HG02678 (cell line): ENCODE measurements around the gene WWC1.

Source experiments
- ATAC-seq: cut with Tn5 transposase; IDR thresholded peaks from one replicate; pipeline ENCODE4 v1.9.1; 2021; ENCODE audit warnings: mild to moderate bottlenecking, moderate library complexity; ENCODE audit not compliant: unreplicated experiment

The WWC1 gene

DNA sequence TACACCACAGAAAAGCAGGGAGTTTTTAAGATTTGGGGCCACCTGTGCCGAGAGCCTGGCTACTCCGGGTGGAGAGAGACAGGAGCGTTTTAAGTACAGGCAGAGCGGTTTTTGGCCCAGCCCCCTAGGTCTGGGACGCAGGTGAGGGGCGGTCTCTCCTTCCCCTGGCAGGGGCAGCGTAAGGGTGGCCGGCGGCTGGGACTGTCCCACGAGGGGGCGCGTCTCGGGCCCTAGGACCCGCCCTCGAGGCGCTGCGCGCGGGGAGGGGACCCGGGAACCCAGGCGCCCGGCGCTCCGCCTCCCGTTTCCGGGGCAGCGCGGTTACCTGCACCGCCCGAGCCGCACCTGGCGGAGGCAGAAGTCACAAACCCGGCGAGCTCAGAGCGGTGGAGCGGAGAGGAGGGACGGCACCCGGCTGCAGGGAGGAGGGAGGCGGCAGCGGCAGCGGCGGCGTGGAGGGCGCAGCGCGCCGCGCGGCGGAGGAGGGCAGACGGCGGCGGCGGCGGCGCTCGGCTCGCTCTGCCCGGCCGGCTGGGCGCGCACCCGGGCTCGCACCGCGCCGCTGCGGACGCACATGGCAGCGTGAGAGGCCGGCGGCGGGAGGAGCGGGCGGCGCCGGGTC lies at the start of gene WWC1:
Gene WWC1 (plus strand): TSS at position 304 of the 622 bp plus-strand sequence. CDS start 508 bp downstream, outside the sequence.
- ATAC-seq, result peak; percentile 70

DNA sequence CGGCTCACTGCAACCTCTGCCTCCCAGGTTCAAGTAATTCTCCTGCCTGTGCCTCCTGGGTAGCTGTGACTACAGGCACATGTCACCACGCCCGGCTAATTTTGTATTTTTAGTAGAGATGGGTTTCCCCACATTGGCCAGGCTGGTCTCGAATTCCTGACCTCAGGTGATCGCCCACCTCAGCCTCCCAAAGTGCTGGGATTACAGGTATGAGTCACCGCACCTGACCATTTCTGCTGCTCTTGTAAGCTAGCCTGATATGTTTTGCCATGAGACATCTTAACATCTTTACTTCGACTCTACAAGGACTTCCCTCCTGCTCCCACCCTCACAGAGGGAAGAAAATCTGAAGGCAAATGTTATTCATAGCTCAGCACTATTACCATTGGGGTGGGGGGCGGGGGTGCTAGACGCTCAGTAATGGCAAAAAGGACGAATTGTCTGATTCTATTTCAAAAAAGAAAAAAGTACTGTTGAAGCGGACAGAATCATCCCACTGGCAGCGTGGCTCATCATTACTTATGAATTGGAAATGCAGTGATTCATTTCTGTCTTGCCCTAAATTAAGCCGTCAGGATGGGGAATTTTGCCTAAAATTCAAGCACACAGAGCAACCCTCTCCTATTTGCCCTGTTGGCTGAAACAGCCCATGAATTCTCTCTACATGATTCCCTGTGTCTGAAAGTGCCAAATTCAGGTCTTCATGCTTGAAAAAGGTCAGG lies 46.4 kb upstream of the WWC1 start:
- no peak for ATAC-seq

DNA sequence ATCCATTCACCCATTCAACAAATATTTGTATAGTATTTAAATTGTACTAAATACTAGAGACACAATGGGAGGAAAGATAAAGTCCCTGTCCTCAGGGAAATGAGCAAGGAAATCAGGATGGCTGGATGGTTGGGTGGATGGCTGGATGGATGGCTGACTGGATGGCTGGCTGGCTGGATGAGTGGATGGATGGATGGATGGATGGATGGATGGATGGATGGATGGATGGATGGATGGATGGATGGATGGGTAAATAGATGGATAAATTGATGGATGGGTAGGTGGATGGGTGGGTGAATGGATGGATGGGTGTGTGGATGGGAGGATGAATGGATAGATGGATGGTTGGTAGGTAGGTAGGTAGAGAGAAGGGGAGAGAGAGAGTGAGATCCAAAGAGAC lies 41.5 kb upstream of the WWC1 start:
- ATAC-seq, result no peak

DNA sequence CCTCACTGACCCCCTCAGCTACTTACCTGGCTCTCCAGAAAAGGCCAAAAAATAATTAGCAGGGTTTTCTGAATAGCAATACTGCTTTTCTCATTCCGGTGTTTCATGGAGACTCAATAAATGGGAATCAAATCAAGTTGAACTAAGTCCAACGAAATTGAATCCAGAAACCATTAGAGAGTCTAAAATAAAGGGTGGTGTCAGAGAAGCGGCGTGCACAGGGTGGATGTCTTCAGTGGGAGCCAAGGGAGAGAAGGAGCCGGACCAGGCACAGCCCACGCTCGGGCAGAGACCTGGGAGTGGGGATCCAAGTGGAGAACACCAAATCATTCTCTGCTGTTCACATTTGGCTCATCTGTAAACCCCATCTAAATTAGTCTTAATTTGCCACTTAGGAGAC lies 40.2 kb upstream of the WWC1 start:
- ATAC-seq, result no peak

DNA sequence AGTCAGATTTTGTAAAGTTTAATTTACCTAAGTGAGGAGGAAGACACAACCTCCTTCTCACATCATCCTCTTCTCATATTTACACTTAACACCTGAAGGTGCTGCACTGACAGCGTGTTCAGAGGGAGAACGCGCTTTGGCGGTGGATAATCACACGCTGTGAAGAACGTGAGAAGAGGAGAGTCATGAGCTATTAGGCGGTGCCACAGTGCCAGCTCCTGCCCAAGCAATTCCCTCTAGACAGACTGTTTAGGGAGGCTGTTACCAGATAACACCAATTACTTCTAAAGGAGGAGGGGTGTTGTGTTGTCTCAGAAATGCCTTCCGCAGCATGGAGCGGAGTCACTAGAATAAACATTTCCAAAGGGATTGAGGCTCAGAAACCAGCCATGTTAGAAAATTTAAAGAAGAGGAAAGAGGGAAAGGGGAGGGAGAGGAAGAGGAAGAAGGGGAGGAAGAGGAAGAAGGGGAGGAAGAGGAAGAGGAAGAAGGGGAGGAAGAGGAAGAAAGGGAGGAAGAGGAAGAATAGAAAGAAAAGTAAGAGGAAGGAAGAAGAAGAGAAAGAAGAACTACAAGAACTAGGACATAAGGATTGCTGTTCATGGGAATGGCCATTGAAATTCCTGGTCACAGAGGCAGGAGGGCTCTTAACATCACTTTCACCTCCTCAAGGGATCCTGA lies 37.3 kb upstream of the WWC1 start:
- ATAC-seq, result no peak

DNA sequence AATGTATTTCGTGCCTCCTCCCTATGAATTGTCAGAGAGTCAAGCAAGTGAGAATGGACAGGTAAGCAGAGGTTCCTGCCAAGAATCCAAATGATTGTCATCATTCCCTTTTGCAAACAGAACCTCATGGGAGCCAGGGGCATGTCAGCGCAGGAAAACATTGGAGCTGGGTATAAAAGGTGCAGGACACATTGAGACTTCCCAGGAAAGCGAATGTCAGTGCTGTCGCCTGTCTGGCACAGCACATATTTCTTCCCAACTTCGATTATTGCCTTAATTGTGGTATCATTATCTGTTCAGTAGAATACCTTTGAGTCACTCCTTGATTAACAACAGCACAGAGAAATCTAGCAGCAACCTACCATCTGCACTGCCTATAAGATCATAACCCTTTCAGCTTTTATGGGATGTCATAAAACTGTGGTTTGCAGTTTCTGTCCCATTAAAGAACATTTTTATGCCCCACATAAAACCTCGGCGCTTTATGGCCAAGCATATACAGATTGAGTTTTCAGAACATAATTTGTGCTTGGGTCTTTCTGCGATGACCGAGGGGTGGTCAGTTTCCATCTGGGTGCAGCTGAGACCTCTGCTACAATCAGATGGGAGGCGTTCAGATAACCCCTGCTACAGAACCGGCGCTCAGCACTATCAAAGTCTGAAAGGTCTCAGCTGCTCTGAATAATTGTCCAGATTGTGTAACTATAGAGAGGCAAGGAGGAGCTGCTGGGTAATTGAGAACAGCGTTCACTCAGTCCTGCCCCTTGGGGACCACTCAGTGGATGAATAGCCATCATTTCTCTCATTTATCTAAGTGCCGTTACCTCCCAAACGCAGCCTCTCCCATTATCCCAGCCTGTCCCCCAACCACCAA lies 30.9 kb upstream of the WWC1 start:
- ATAC-seq, result no peak

DNA sequence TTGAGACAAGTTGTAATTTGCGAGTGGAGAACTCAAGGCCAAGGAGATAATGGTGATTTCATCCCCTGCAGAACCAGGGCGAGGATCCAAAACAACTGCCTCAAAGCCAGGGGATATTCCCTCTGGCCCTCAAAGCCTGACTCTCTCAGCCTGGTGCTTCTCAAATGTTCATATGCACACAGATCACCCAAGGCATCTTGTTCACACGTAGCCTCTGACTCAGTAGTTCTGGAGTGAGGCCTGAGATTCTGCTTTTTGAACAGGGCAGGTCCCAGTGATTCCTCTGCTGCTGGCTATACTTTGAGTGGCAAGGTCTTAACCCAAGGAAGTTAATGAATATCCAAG lies 30.2 kb upstream of the WWC1 start:
- no peak for ATAC-seq

DNA sequence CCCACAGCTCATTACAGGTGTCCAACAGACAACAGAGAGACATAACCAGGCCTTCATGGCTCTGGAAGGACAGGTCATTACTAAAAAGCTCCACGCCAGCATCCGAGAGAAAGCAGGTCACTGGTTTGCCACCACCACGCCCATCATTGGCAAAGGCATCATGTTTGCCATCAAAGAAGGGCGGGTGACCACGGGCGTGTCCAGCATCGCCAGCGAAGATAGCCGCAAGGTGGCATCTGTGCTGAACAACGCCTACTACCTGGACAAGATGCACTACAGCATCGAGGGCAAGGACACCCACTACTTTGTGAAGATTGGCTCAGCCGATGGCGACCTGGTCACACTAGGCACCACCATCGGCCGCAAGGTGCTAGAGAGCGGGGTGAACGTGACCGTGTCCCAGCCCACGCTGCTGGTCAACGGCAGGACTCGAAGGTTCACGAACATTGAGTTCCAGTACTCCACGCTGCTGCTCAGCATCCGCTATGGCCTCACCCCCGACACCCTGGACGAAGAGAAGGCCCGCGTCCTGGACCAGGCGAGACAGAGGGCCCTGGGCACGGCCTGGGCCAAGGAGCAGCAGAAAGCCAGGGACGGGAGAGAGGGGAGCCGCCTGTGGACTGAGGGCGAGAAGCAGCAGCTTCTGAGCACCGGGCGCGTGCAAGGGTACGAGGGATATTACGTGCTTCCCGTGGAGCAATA lies 29.3 kb upstream of the WWC1 start:
- ATAC-seq, result no peak

DNA sequence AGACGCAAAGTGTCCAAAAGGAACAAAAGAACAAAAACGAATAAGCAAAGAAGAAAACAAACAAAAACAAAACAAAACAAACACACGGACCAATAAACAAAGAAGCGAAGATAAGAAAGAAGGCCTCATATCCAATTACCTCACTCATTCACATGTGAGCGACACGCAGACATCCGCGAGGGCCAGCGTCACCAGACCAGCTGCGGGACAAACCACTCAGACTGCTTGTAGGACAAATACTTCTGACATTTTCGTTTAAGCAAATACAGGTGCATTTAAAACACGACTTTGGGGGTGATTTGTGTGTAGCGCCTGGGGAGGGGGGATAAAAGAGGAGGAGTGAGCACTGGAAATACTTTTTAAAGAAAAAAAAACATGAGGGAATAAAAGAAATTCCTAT lies 28.3 kb upstream of the WWC1 start:
- no peak for ATAC-seq

DNA sequence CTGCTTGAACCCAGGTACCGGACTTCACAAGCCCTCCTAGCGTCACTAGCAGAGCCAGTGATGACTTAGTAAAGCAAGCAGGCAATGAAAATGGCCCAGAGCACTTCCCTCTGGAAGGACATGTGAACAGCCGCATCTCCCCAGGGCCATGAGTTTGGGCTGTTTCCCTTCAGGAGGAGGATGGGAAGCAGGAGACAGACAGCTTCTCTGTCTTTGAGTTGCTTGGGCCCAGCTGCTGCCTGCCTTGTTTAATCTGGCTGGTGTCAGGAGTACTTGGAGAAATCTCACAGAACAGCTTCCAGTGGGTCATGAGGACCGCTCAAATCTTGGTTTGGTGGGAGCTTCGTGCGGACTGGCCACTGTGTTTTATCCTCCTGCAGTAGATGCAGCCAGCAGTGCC lies 25.4 kb upstream of the WWC1 start:
- ATAC-seq, result no peak

DNA sequence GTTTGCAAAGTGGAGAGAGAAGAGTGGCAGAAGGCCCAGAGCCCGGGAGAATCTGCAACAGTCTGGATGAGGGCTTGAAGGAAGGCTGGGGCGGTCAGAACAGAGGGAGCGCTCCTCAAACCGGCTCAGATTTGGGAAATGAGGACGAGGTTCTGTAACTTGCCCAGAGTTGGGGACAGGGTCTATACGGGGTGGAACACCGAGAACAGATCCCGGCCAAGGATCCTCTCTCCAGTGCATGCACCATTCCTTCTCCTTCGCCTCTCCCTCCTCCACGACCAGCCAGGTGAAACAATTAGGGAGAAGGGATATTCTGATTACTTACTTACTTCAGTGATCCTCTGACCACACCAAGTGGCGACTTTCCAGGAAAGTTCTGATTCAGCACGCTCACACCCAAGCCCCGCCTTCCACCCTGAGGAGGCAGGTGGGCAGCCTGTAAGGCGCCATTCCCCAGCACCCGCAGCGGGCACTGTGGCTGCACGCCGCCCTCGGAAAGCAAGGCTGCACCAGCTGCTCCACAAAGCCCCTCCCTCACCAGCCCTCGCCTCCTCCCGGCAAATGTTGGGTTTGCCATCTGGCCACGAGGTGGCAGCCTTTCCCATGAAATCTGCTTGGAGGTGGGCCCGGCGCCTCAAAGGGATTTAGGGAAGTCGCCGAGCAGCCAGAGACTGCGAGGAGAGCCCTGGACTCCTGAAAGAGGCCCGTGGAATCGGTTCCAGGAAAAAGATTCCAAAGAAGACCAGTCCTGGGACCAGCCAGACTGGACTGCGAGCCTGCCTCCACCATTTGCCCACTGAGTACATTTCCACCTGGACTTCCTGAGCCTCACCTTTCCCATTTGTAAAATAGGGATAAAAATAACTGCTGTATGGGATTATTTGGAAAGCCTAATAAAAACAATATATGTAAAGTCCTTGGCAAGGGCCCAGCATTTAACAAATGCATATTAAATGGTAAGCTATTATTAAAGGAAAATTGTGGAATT lies 22.2 kb upstream of the WWC1 start:
- peak; percentile 91 for ATAC-seq

DNA sequence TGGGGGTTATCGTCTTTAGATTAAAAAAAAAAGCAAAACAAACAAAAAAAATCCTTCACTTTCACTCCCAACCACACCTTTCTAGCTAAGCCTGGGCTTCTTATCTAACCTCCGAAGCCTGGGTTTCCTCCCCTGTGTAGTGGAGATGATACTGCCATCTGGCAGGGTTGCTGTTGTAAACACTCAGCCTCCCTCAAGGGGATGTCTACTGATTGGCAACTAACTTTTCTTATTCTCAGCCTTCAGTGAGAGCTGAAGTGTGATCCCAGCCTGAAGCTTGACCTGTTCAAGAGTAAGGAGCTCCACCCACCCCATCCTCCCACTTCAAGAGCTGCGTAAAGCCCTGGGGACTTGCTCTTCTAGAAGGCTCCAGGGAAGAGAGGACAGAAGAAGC lies 21.5 kb upstream of the WWC1 start:
- no peak for ATAC-seq

DNA sequence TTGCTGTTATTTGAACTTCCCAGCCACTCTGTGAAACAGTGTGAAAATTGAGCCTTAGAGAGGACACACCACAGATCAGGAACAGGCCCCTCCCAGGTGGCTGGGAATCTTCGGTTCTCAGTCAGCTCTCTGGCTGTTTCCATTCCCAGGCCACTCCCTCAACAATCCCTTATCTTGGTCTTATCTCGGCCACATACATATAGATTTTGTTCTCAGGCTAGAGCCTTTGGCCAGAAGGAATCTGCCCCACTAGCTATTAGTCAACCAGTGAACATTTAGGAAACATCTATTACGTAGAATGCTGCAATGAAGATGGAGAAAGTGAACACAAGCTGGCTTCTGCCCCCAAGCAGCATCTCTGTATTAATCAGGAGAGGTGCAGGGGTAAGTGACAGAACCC lies 21.0 kb upstream of the WWC1 start:
- ATAC-seq, result no peak

DNA sequence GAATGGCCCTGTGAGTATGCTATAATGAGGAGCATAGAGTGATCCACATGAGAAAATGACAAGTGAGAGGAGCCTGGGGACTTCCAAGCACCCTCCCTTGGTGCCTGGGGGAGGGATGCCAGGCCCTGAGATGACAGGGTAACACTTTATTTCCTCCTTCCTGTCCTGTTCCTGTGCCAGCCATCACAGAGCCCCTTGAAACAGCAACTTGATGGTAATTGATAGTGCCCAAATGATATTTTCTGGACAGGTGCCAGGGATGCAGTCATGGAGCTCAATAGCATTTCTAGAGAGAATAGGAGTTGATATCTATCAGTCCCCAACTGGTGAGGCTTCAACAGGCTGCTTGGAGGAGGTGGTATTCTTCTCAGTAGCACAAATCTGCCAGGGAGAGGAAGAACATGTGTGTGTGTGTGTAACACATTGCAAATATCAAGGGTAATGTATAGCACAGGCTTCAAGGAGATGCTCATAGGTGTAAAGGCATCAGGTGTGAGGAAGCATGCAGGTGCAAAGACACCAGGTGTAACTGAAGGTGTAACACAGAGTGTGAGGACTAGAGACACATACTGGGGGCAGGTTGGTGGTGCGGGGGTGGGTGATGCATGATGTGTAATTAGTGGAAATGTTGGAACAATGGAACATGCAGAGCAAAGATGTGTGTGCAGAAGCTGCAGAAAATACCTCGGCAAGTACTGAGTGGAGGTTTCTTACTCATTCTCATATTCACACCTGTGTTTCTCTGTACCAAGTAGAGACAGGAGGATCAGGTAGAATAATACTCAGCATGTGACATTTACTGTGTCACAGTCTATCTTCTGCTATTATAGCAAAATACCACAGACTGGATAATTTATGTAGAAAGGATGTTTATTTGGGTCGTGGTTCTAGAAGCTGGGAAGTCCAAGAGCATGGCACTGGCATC lies 18.1 kb upstream of the WWC1 start:
- ATAC-seq, result no peak

DNA sequence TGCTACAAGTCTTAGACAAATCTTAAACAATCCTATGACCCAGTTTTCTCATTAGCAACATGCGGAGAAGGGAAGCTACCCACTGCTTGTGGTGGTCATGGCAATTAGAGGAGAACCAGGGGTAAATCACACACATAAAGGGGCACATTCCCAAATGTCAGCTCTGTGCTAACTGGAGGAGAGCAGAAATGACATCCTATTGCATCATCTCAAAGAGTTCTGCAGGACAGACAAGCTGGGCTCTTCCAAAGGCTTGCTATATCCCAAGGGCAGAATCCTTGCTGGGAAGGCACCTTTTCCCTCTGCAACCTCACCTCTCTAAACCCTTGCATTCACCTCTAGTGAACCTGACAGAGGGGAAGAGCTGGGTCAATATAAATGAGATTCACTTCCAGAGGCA lies 17.0 kb upstream of the WWC1 start:
- ATAC-seq, result no peak

DNA sequence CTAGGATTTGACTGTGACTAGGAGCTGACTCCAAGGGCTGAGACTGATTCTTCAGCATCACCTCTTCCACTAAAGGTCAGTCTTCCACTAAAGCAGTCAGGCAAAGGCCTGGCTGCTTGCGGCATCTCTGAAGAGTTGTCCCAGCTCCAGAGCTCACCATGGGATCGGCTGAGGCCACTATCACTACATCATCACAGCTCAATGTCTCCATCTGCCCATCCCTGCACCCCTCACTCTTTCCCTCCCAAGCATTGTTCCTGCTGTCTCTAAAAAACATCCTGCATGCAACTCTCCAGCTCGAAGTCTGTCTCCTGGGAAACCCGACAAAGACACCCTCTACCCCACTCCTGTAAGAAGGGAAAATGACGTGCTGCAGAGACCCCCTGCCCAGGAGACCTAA lies 15.5 kb upstream of the WWC1 start:
- no peak for ATAC-seq

DNA sequence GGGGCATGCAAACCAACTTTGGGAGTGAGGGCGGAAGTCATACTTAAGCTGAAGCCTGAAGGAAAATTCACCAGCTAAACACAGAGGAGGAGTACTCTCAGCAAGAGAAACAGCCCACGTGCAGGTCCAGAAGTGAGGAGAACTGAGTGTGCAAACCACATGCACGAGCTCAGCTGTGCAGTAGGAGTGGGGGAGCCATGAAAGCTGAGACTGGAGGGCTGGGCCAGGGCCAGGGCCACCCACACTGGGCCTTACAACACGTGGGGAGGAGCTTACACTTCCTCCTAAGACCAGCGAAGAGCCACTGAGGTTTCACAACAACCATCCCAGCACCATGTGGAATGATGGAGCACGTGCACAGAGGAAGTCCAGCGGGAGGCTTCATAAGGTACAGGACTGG lies 9.3 kb upstream of the WWC1 start:
- no peak for ATAC-seq

DNA sequence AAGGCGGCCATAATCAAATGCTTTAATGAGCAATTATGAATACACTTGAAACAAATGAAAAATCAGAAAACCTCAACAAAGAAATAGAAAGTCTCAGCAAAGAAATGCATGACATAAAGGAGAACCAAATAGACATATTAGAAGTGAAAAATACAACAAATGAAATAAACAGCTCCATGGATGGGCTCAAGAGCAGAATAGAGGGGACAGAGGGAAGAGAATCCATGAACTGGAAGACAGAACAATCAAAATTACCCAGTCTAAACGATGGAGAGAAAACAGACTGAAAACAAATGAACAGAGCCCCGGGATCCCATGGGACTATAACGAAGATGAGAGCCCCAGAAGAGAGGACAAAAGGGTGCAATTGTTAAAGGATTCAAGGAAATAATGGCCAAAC lies 6.6 kb upstream of the WWC1 start:
- no peak for ATAC-seq

DNA sequence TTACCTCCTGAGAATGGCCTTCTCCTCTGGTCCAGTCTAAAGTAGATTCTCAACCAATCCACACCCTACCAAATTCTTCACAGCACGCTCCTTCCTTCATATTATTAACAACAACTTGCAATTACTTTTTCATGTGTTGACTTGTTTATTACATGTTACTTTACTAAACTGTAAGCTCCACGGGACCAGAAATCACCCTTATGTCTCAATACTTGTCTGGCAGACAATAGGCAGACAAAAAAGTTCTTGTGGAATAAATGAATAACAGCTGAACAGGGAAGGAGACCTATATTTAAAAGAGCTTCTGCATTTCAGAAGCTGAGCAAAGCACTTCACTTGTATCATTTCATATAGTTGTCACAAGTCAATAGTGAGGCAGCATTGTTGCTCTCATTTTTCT lies 5.7 kb upstream of the WWC1 start:
- no peak for ATAC-seq
